GM12874 (cell line): ENCODE measurements around the gene FBXW7.

Source experiments
- CTCF ChIP-seq: IDR thresholded peaks from 2 replicates; pipeline ENCODE4 v1.5.1; 2011; ENCODE audit warnings: low read depth, mild to moderate bottlenecking, control low read depth, low read length, moderate library complexity; ENCODE audit not compliant: insufficient read depth

Gene FBXW7

DNA sequence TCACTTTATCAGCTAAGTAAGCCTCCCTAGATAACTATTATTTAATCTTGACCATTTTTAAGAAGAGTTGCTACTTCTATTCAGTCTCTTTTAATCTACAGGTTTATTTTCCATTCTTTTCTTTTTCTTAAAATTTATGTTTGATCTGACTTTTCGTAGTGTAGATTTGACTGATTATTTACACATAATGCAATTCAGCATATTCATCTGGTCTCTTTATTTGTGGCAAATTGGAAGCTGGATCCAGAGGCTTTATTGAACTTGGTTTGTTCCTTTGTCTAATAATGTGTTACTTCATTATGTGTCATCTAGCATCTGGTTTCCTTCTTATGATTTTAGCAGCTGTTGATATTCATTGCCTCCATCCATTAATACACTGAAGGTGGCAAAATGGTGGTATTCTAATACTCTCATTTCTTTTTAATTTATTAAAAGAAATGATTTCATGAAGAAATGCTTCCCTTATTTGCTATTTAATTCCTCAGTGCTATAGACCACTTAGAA lies 113.0 kb downstream of the FBXW7 start:
- TF ChIP-seq CTCF, result no peak

DNA sequence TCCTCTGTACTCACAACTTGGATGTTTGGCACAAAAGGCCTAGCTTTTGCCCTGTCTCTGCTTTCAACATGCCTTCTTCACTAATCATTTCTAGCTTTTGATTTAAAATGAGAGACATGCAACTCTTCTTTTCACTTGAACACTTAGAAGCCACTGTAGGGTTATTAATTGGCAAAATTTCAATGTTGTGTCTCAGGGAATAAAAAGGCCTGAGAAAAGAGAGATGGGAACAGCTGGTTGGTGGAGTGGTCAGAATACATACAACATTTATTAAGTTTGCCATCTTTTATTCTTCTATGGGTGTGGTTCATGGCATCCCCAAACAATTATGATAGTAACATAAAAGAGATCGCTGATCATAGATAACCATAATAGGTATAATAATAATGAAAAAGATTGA lies 114.3 kb downstream of the FBXW7 start:
- no peak for TF ChIP-seq CTCF

DNA sequence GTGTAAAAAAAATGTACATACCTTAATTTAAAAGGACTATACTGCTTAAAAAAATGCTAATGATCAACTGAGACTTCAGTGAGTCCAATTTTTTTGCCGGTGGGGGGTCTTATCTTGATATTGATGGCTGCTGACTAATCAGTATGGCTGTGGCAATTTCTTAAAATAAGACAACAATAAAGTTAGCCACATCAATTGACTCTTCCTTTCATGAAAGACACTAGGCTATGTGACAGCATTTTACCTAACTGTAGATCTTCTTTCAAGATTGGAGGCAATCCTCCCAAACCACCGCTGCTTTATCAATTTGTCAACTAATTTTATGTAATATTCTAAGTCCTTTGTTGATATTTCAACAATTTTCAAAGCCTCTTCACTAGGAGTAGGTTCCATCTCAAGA lies 116.1 kb downstream of the FBXW7 start:
- no peak for TF ChIP-seq CTCF

GRCh38 chr4:152417673-152418072 lies 118.2 kb downstream of the FBXW7 start:
- TF ChIP-seq CTCF, result no peak

- TF ChIP-seq CTCF, result no peak
Observed at GRCh38 chr4:152415980-152416379, 119.9 kb downstream of the FBXW7 start.

DNA sequence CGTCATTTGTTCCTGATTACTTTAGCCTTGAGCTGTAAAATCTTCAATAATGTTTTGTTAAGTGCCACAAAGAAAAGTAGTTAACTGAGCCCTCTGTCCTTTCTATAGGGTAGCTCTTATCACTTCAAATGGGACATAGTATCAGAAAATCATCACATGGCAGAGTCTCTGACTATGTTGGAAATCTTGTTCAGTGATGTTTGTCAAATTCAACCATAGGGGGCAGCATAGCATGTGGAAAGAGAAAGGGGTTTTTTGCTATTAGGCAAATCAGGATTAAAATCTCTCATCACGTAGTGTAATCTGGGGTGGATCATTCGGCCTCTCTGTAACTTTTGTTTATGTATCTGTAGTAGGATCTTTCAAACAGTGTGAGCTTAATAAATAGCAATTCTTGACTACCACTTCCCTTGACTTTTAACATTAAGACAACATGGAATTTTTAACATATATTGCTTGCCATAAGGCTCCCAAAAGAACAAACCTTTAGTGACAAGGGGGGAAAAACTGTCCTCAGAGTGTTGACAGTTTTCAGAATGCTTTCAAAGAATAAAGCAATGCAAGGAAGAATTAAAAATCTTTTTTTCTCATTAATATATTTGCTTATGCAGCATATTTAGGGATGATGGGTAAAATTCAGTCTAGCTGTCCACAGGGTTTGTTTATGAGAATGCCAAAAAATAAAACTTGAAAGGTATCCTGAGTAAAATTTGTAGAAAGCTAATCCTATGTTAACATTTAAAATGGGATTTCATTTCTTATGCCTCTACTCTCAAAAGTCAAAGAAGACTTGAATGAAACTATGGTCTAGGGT lies 127.2 kb downstream of the FBXW7 start:
- peak; percentile 58 for TF ChIP-seq CTCF

GRCh38 chr4:152401424-152401823 lies 134.5 kb downstream of the FBXW7 start:
- no peak for TF ChIP-seq CTCF
